ENCODE measurements around the gene RMND5A. TPM values are rescaled to one million over a fixed set of nuclear protein-coding genes. Genes with fewer than 3 reads are reported as not detected.
A peak's percentile ranks its signal among the peaks of the same experiment; 100 is the strongest.

Gene RMND5A
- total RNA-seq, 1 donor from 2014 or later, result 40.1 TPM

DNA sequence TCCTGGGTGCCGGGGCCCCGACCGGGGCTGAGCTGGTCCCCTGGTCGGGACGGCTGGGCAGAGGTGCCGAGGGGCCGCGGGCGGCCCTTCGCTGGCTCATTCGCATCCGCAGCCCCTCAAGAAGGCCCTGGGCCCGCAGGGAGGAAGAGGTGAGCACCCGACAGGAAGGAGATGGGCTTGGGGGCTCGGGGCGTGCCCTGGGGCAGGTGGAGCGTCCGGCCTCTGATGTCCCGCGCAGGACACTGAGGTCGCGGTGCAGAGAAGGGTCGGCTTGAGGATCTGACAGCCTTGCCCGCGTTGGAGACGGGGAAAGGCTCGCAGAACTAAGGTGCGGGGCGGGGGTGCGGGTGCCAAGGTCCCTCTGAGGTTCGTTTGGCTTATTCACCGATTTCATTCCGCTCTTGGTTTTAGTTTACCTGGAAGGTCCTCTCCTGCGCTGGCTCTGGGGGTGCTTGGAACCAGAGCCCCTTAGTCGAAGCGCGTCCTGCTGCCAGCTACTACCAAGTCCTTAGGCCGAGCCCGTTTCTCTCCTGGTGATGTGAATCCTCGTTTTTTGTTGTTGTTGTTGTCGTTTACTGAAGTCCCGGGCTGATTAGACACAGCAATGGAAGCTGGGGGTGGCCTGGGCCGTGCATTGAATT, 89.5 kb downstream of the RMND5A start:
- Mint-ChIP-seq H3K4me1 (peaks cover 9% of the 10 kb centered on the region), H3K4me3 (peak overlapping the region; percentile 59), H3K36me3 (ENCODE audit: low read depth) (no peaks in the 10 kb centered on the region), H3K9me3 (no peaks in the 10 kb centered on the region), H3K27ac (ENCODE audit: unreplicated experiment) (no peak overlapping the region), H3K27me3 (ENCODE audit: low read depth) (peaks cover 27% of the 10 kb centered on the region)
- no peak for DNase-seq (ENCODE audit: low read depth, low spot score)
- TF ChIP-seq, protein P1, sequence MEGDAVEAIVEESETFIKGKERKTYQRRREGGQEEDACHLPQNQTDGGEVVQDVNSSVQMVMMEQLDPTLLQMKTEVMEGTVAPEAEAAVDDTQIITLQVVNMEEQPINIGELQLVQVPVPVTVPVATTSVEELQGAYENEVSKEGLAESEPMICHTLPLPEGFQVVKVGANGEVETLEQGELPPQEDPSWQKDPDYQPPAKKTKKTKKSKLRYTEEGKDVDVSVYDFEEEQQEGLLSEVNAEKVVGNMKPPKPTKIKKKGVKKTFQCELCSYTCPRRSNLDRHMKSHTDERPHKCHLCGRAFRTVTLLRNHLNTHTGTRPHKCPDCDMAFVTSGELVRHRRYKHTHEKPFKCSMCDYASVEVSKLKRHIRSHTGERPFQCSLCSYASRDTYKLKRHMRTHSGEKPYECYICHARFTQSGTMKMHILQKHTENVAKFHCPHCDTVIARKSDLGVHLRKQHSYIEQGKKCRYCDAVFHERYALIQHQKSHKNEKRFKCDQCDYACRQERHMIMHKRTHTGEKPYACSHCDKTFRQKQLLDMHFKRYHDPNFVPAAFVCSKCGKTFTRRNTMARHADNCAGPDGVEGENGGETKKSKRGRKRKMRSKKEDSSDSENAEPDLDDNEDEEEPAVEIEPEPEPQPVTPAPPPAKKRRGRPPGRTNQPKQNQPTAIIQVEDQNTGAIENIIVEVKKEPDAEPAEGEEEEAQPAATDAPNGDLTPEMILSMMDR (conservative IDR thresholded peaks at IDR 0.05), result no peak

DNA sequence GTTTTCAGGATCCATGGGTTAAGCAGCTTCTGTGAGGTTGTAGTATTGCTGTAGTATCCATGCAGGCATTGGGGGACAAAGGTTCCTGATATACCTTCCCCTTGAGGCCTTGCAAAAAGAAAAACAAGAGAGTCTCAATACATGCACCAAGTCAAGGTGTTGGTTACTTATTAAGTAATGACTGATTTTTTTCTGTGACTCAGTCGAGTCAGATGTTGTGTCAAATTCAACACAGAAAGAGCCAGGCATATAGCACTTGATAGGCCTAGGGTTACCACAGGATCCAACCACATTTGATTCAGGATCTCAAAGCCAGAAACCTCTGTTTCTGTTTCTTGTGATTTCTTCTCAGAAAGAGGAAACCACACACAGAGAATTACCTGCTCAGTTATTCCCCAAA, 95.5 kb downstream of the RMND5A start:
- Mint-ChIP-seq H3K4me3 (no peak overlapping the region), H3K4me1 (no peaks in the 10 kb centered on the region), H3K36me3 (ENCODE audit: low read depth) (no peaks in the 10 kb centered on the region), H3K27me3 (ENCODE audit: low read depth) (no peaks in the 10 kb centered on the region), H3K27ac (ENCODE audit: unreplicated experiment) (no peak overlapping the region), H3K9me3 (no peaks in the 10 kb centered on the region)
- TF ChIP-seq, protein P1 (conservative IDR thresholded peaks at IDR 0.05), result no peak
- no peak for DNase-seq (ENCODE audit: low read depth, low spot score)

DNA sequence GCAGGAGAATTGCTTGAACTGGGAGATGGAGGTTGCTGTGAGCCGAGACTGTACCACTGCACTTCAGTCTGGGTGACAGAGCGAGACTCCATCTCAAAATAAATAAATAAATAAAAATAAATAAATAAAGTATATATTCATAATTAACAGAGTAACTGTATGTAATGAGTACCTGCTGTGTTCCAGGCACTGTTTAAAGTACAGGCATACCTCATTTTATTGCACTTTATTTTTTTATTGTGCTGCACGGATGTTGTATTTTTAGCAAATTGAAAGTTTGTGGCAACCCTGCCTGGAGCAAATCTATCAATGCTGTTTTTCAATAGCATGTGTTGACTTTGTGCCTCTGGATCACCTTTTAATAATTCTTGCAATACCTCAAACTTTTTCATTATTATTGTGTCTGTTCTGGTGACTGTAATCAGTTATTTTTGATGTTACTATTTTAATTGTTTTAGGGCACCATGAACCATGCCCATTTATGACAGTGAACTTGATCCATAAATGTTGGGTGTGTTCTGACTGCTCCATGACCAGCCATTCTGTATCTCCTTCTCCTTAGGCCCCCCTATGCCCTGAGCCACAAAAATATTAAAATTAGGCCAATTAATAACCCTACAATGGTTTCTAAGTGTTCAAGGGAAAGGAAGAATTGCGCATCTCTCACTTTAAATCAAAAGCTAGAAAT, 98.2 kb downstream of the RMND5A start:
- Mint-ChIP-seq H3K27me3 (ENCODE audit: low read depth) (no peaks in the 10 kb centered on the region), H3K36me3 (ENCODE audit: low read depth) (no peaks in the 10 kb centered on the region), H3K27ac (ENCODE audit: unreplicated experiment) (no peak overlapping the region), H3K4me3 (no peak overlapping the region), H3K9me3 (peaks cover 5% of the 10 kb centered on the region), H3K4me1 (no peaks in the 10 kb centered on the region)
- TF ChIP-seq, protein P1 (conservative IDR thresholded peaks at IDR 0.05), result no peak
- DNase-seq (ENCODE audit: low read depth, low spot score), result no peak

- TF ChIP-seq, protein P1 (conservative IDR thresholded peaks at IDR 0.05), result no peak
- H3K4me3 Mint-ChIP-seq, result no peak overlapping the region
- H3K9me3 Mint-ChIP-seq, result peaks cover 5% of the 10 kb centered on the region
- DNase-seq (ENCODE audit: low read depth, low spot score), result no peak
- peaks cover 6% of the 10 kb centered on the region for H3K4me1 Mint-ChIP-seq
- no peak overlapping the region for H3K27ac Mint-ChIP-seq (ENCODE audit: unreplicated experiment)
- H3K36me3 Mint-ChIP-seq (ENCODE audit: low read depth), result no peaks in the 10 kb centered on the region
- no peaks in the 10 kb centered on the region for H3K27me3 Mint-ChIP-seq (ENCODE audit: low read depth)
Observed at GRCh38 chr2:86818957-86819356, 98.9 kb downstream of the RMND5A start.

- Mint-ChIP-seq H3K36me3 (ENCODE audit: low read depth) (no peaks in the 10 kb centered on the region), H3K4me3 (no peak overlapping the region), H3K27me3 (ENCODE audit: low read depth) (no peaks in the 10 kb centered on the region), H3K4me1 (peaks cover 22% of the 10 kb centered on the region), H3K9me3 (peaks cover 5% of the 10 kb centered on the region), H3K27ac (ENCODE audit: unreplicated experiment) (no peak overlapping the region)
- no peak for DNase-seq (ENCODE audit: low read depth, low spot score)
- TF ChIP-seq, protein P1 (conservative IDR thresholded peaks at IDR 0.05), result no peak
Observed at GRCh38 chr2:86821306-86821705, 101.2 kb downstream of the RMND5A start.

Data from neural crest cell (in vitro differentiated cells).